GM19239 (cell line): ENCODE data around the gene OPA3.
"Not testable (repeated sequence)": the region's sequence is repeated elsewhere in the genome, so short reads cannot be mapped to it uniquely, and the experiment has no call there.

Experiments used
- DNase-seq: peaks from one replicate; pipeline ENCODE4 v3.0.0; 2011; ENCODE audit warnings: low spot score; ENCODE audit not compliant: insufficient read length
- FAIRE-seq: peaks from 2 replicates; lab custom pipeline; 2011; peaks lifted over from hg19 to GRCh38; lab: Jason Lieb, UNC

Gene OPA3

DNA sequence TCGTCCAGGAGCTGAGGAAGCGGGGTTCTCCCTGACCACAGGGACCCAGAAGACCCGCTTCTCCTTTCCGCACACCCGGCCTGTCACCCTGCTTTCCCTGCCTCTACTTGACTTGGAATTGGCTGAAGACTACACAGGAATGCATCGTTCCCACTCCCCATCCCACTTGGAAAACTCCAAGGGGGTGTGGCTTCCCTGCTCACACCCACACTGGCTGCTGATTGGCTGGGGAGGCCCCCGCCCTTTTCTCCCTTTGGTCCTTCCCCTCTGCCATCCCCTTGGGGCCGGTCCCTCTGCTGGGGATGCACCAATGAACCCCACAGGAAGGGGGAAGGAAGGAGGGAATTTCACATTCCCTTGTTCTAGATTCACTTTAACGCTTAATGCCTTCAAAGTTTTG, 58.5 kb downstream of the OPA3 start:
- no peak for FAIRE-seq
- DNase-seq: no peak

GRCh38 chr19:45524575-45525129, 60.0 kb downstream of the OPA3 start:
- DNase-seq (no peak), FAIRE-seq (no peak)

DNA sequence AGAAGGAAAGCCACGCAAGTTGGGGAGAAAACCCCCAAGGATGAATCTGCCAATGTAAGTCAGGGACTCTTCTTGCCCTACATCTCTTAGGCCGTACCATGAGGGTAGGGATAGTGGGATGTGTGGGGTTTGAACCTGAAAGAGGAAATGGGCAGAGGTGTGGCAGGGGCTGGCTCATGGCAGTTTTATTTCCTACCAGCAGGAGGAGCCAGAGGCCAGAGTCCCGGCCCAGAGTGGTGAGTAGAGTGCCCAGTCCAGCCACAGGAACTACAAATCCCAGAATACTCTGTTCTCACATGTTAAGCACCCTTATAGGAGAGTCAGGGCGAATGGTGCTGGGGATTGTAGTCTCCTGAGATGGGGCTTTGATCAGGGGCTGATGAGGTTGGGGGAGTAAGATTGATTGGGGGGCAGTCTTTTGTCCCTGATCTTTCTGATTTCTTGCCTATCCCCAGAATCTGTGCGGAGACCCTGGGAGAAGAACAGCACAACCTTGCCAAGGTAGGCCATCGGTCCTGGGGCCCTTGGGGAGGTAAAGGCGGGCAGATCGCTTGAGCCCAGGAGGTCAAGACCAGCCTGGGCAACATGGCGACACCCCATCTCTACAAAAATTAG, 60.9 kb downstream of the OPA3 start:
- DNase-seq (peak; percentile 94), FAIRE-seq (peak; percentile 97)

GRCh38 chr19:45522010-45522941, 62.3 kb downstream of the OPA3 start:
- no peak for FAIRE-seq
- DNase-seq: no peak

DNA sequence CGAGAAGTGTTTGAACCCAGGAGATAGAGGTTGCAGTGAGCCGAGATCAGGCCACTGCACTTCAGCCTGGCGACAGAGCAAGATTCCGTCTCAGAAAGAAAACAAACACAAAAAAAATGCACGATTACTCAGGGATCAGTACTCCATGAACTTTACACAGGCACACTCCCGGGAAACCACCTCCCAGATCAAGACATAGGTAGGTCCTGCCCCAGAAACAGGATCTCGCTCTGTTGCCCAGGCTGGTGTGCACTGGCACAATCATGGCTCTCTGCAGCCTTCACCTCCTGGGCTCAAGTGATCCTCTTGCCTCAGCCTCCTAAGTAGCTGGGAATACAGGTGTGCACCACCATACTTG, 66.2 kb downstream of the OPA3 start:
- FAIRE-seq: no peak
- DNase-seq: no peak

DNA sequence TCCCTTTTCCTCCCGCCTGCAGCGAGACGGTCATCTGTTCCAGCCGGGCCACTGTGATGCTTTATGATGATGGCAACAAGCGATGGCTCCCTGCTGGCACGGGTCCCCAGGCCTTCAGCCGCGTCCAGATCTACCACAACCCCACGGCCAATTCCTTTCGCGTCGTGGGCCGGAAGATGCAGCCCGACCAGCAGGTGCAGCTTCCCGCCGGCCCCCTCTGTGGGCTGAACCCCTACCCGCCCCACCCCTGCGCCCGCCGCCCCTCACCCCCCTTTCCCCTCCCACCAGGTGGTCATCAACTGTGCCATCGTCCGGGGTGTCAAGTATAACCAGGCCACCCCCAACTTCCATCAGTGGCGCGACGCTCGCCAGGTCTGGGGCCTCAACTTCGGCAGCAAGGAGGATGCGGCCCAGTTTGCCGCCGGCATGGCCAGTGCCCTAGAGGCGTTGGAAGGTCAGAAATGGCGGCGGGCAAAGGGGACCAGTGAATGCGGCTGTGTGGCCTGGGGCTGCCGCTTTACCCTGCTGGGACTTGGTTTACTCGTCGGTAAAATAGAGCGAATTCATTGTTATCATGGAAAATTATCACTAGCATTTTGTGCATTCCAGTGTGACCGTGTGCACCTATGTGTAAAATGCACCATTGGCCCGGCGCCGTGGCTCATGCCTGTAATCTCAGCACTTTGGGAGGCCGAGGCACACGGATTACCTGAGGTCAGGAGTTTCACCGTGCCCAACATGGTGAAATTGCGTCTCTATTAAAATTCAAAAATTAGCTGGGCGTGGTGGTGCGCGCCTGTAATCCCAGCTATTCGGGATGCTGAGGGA, 66.7 kb downstream of the OPA3 start:
- DNase-seq (no peak), FAIRE-seq (no peak)

DNA sequence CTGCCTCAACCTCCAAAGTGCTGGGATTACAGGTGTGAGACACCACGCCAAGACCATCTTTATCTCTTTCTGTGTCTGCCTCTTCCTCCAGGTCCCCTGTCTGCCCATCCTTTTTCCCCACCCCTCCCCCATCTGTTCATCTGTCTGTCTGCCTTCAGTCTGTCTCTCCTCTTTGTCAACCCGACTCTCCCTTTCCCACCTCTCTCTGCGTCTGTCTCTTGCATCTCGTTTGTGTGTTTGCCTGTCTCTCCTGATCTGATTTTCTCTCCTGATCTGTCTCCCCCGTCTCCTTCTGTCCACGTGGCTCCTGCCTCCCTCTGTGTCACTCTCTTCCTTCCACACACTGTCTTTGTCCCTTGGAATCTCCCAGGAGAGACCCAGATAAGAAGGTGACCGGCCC, 67.4 kb downstream of the OPA3 start:
- DNase-seq (no peak), FAIRE-seq (no peak)

DNA sequence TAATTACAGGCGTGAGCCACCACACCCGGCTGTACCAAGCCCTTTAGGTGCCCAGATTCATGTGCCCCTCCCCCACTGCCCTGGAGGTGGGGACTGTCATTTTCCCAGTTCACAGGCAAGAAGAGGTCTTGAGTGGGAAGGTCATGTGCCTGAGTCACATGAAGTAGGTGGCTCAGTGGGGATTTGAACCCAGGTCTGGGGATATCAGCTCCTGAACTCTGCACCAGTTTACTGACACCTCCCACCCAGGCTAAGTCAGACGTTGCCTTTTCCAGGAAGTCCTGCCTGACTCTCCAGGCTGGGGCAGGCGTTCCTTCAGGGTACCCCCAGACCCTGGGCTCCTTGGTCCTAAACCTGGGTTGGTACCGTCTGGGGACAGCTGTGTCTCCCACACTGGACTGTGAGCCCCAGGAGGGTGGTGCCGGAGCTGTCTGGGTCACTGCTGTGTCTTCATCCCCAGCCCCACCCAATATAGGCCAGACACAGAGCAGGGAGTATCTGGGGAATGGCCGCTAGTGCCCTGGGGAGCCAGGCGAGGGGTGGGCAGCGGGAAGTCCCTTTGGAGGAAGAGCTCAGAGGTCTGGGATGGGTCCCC, 68.7 kb downstream of the OPA3 start:
- no peak for DNase-seq
- FAIRE-seq: no peak

DNA sequence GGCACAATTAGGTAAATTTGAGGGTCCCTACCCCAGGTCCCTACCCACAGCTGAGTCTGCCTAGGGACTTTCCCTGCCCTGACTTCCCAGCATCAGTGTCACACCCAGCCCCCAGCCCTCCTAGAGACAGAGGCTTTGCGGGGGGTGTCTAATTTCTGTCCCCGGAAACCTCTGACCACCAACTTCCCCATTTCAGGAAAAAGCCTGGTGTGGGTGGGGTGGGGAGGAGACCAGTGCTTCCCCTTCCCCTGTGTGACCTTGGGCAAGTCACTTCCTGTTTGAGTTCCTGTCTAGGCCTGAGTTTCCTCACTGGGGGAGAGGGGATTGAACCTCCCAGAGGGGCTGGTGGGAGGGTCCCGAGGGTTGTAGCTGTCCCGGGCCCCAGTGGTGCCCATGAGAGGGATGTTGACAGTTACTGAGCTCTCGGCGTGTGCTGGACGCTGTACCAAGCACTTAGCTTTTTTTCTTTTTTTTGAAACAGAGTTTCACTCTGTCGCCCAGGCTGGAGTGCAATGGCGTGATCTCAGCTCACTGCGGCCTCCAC, 69.4 kb downstream of the OPA3 start:
- DNase-seq (no peak), FAIRE-seq (peak; percentile 88)

GRCh38 chr19:45514376-45515051, 70.1 kb downstream of the OPA3 start:
- DNase-seq: no peak
- no peak for FAIRE-seq

- no peak for FAIRE-seq
- no peak for DNase-seq
Measured at GRCh38 chr19:45512881-45513483, 71.6 kb downstream of the OPA3 start.

DNA sequence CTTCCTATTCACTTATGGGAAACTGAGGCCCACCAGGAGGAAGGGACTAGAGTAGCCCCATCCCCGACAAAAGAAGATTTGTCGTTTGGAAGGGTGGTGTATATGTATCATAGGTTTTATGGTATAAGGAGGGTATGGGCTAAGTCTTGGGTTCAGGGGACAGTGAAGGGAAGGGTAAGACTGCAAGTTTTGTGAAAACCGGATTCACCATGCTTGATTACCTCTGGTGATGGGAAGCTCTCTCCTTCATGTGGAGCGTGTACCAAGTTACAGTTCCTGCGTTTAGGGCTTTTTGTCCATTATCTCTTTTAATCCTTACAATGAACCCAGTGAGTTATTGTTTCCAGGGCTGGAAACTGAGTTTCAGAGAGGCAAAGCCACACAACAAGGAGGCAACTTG, 73.5 kb downstream of the OPA3 start:
- FAIRE-seq: peak; percentile 63
- no peak for DNase-seq

- not testable (repeated sequence) for FAIRE-seq, DNase-seq
Measured at GRCh38 chr19:45510352-45510751, 74.2 kb downstream of the OPA3 start.

DNA sequence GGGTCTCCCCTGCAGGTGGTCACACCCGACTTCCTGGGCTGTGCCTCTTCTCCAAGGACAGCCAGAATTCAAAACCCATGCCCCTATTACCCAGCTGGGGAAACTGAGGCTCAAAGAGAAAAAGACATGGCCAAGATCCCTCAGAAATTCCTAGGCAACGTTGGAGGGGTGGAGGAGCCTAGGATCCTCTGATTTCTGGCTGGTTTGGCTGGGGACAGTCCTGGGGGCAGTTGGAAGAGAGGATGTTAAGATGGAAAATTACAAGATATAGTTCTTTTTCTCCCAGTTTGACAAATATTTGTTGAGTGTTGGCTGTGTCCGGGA, 74.9 kb downstream of the OPA3 start:
- FAIRE-seq (no peak), DNase-seq (no peak)

GRCh38 chr19:45508861-45509691, 75.5 kb downstream of the OPA3 start:
- FAIRE-seq: peak; percentile 80
- peak; percentile 73 for DNase-seq

GRCh38 chr19:45508417-45508860, 76.2 kb downstream of the OPA3 start:
- peak; percentile 49 for FAIRE-seq

GRCh38 chr19:45507872-45508416, 76.7 kb downstream of the OPA3 start:
- FAIRE-seq (peak; percentile 63), DNase-seq (no peak)

More at GRCh38 chr19:45508417-45508860, 76.2 kb downstream of the OPA3 start:
- DNase-seq: no peak
